Endothelial cell of umbilical vein (primary cell): ENCODE measurements around the gene IGFBP4.

Experiments used
- CTCF ChIP-seq, 2 donors: IDR thresholded peaks; 1 replicate in 1 of 2; 2 replicates in 1 of 2; pipeline ENCODE4 v1.5.1; 2011; ENCODE audit warnings: low read length in 2 of 2, mild to moderate bottlenecking in 2 of 2, moderate library complexity in 2 of 2, control low read depth in 1 of 2, inconsistent platforms in 1 of 2, low read depth in 1 of 2; ENCODE audit not compliant: insufficient read depth in 1 of 2; ENCODE audit errors: extremely low read depth in 1 of 2
- POLR2A ChIP-seq: IDR thresholded peaks from 2 replicates; pipeline ENCODE4 v1.6.1; 2012; ENCODE audit warnings: low read depth, mild to moderate bottlenecking, control low read depth, low read length

GRCh38 chr17:40412880-40413279 is 30.4 kb upstream of the IGFBP4 start:
- TF ChIP-seq POLR2A (no peak), CTCF (IDR thresholded peaks at IDR 0.05; ENCODE audit: extremely low read depth in 1 of 2, insufficient read depth in 1 of 2, low read depth in 1 of 2, low read length in 2 of 2) (no peak)
